ENCODE results near the gene ITPR1.

Gene ITPR1

DNA sequence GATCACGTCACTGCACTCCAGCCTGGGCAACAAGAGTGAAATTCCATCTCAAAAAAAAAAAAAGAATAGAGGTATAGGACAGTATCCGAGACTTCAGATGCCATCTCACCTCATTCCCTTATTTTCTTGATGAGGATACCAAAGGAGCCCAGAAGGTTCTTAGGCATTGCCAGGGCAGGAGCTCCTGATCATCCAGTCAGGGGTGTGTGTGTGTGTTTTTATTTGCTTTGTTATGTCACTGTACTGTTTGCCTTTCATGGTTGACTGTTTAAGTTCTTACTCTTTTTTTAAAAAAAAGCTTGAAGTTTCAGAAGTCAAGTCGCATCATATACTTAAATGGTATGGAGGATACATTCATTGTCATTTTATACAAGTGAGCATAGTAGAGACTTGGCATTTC lies 346.1 kb downstream of the ITPR1 start:
- no peak for TF ChIP-seq CSDC2 (CRISPR knock-in tag; IDR thresholded peaks at IDR 0.05)
- no peak for TF ChIP-seq GLIS3 (CRISPR knock-in tag; IDR thresholded peaks at IDR 0.05)
- no peak for TF ChIP-seq OSR1 (CRISPR knock-in tag; IDR thresholded peaks at IDR 0.05)
- no peak for TF ChIP-seq TCF4 (CRISPR knock-in tag; IDR thresholded peaks at IDR 0.05; ENCODE audit: borderline replicate concordance)
- TF ChIP-seq ZFP30 (CRISPR knock-in tag; IDR thresholded peaks at IDR 0.05) = no peak
- no peak for ATAC-seq

GRCh38 chr3:4841225-4841624 lies 348.1 kb downstream of the ITPR1 start:
- no peak for ATAC-seq
- TF ChIP-seq, protein P1, sequence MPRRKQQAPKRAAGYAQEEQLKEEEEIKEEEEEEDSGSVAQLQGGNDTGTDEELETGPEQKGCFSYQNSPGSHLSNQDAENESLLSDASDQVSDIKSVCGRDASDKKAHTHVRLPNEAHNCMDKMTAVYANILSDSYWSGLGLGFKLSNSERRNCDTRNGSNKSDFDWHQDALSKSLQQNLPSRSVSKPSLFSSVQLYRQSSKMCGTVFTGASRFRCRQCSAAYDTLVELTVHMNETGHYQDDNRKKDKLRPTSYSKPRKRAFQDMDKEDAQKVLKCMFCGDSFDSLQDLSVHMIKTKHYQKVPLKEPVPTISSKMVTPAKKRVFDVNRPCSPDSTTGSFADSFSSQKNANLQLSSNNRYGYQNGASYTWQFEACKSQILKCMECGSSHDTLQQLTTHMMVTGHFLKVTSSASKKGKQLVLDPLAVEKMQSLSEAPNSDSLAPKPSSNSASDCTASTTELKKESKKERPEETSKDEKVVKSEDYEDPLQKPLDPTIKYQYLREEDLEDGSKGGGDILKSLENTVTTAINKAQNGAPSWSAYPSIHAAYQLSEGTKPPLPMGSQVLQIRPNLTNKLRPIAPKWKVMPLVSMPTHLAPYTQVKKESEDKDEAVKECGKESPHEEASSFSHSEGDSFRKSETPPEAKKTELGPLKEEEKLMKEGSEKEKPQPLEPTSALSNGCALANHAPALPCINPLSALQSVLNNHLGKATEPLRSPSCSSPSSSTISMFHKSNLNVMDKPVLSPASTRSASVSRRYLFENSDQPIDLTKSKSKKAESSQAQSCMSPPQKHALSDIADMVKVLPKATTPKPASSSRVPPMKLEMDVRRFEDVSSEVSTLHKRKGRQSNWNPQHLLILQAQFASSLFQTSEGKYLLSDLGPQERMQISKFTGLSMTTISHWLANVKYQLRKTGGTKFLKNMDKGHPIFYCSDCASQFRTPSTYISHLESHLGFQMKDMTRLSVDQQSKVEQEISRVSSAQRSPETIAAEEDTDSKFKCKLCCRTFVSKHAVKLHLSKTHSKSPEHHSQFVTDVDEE (CRISPR knock-in tag; IDR thresholded peaks at IDR 0.05) = no peak
- TF ChIP-seq OSR1 (CRISPR knock-in tag; IDR thresholded peaks at IDR 0.05) (no peak), TCF4 (CRISPR knock-in tag; IDR thresholded peaks at IDR 0.05; ENCODE audit: borderline replicate concordance) (no peak), PPARA (CRISPR knock-in tag; IDR thresholded peaks at IDR 0.05; ENCODE audit: borderline replicate concordance) (no peak)
- TF ChIP-seq, protein P2, sequence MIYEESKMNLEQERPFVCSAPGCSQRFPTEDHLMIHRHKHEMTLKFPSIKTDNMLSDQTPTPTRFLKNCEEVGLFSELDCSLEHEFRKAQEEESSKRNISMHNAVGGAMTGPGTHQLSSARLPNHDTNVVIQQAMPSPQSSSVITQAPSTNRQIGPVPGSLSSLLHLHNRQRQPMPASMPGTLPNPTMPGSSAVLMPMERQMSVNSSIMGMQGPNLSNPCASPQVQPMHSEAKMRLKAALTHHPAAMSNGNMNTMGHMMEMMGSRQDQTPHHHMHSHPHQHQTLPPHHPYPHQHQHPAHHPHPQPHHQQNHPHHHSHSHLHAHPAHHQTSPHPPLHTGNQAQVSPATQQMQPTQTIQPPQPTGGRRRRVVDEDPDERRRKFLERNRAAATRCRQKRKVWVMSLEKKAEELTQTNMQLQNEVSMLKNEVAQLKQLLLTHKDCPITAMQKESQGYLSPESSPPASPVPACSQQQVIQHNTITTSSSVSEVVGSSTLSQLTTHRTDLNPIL (CRISPR knock-in tag; IDR thresholded peaks at IDR 0.05; ENCODE audit: low read depth) = no peak
- TF ChIP-seq, protein P3, sequence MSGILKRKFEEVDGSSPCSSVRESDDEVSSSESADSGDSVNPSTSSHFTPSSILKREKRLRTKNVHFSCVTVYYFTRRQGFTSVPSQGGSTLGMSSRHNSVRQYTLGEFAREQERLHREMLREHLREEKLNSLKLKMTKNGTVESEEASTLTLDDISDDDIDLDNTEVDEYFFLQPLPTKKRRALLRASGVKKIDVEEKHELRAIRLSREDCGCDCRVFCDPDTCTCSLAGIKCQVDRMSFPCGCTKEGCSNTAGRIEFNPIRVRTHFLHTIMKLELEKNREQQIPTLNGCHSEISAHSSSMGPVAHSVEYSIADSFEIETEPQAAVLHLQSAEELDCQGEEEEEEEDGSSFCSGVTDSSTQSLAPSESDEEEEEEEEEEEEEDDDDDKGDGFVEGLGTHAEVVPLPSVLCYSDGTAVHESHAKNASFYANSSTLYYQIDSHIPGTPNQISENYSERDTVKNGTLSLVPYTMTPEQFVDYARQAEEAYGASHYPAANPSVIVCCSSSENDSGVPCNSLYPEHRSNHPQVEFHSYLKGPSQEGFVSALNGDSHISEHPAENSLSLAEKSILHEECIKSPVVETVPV (CRISPR knock-in tag; IDR thresholded peaks at IDR 0.05) = no peak

GRCh38 chr3:4841776-4842440 lies 348.8 kb downstream of the ITPR1 start:
- ATAC-seq = no peak
- TF ChIP-seq OSR1 (CRISPR knock-in tag; IDR thresholded peaks at IDR 0.05) (no peak), SNAI2 (CRISPR knock-in tag; IDR thresholded peaks at IDR 0.05) (no peak), ESRRG (CRISPR knock-in tag; IDR thresholded peaks at IDR 0.05) (no peak), ZFP3 (CRISPR knock-in tag; IDR thresholded peaks at IDR 0.05) (no peak), ZC3H10 (CRISPR knock-in tag; IDR thresholded peaks at IDR 0.05) (no peak), ZNF565 (CRISPR knock-in tag; conservative IDR thresholded peaks at IDR 0.05; ENCODE audit: low read depth) (no peak), ISL1 (CRISPR knock-in tag; IDR thresholded peaks at IDR 0.05) (no peak), GLIS3 (CRISPR knock-in tag; IDR thresholded peaks at IDR 0.05) (no peak), TOX (CRISPR knock-in tag; IDR thresholded peaks at IDR 0.05; ENCODE audit: borderline replicate concordance) (no peak)
- TF ChIP-seq, protein P1 (CRISPR knock-in tag; IDR thresholded peaks at IDR 0.05) = no peak

- no peak for TF ChIP-seq ZNF8 (CRISPR knock-in tag; IDR thresholded peaks at IDR 0.05)
- TF ChIP-seq CSDC2 (CRISPR knock-in tag; IDR thresholded peaks at IDR 0.05) = no peak
- TF ChIP-seq ZC3H10 (CRISPR knock-in tag; IDR thresholded peaks at IDR 0.05) = no peak
- TF ChIP-seq ZNF565 (CRISPR knock-in tag; conservative IDR thresholded peaks at IDR 0.05; ENCODE audit: low read depth) = no peak
- no peak for TF ChIP-seq ISL1 (CRISPR knock-in tag; IDR thresholded peaks at IDR 0.05)
- TF ChIP-seq, protein P2 (CRISPR knock-in tag; IDR thresholded peaks at IDR 0.05; ENCODE audit: low read depth) = no peak
- TF ChIP-seq TOX (CRISPR knock-in tag; IDR thresholded peaks at IDR 0.05; ENCODE audit: borderline replicate concordance) = no peak
- no peak for ATAC-seq
Measured at GRCh38 chr3:4843619-4844018, 350.5 kb downstream of the ITPR1 start.

All from SK-N-SH treated with all-trans-retinoic acid at 6 μM for 48 hours (cell line).